H9 (cell line): ENCODE measurements around the gene ACOXL. TPM values are rescaled to one million over a fixed set of nuclear protein-coding genes. Genes with fewer than 3 reads are reported as not detected.

Source experiments
- DNase-seq: peaks from one replicate; pipeline ENCODE4 v3.0.0-alpha.2; 2017
- H2AFZ ChIP-seq: one replicate; pipeline ENCODE4 v1.6.1; 2013; ENCODE audit warnings: mild to moderate bottlenecking, low read length, control low read depth, moderate library complexity
- H2AK5ac ChIP-seq: 2 replicates; pipeline ENCODE4 v1.6.1; 2013; ENCODE audit warnings: low read length, control low read depth, mixed read lengths; ENCODE audit not compliant: insufficient read length
- H2BK120ac ChIP-seq: one replicate; pipeline ENCODE4 v1.6.1; 2013; ENCODE audit warnings: low read depth, mild to moderate bottlenecking, low read length, control low read depth, inconsistent platforms; ENCODE audit not compliant: poor library complexity, severe bottlenecking
- H2BK12ac ChIP-seq: 2 replicates; pipeline ENCODE4 v1.6.1; 2013; ENCODE audit warnings: low read length, control low read depth, mixed read lengths, low read depth; ENCODE audit not compliant: insufficient read length
- H2BK15ac ChIP-seq: 2 replicates; pipeline ENCODE4 v1.6.1; 2013; ENCODE audit warnings: low read depth, low read length, control low read depth
- H2BK20ac ChIP-seq: one replicate; pipeline ENCODE4 v1.6.1; 2013; ENCODE audit warnings: low read depth, mild to moderate bottlenecking, low read length, control low read depth, inconsistent platforms; ENCODE audit not compliant: poor library complexity, severe bottlenecking
- H2BK5ac ChIP-seq: 2 replicates; pipeline ENCODE4 v1.6.1; 2013; ENCODE audit warnings: low read length, control low read depth, mixed read lengths; ENCODE audit not compliant: insufficient read length
- H3K14ac ChIP-seq: 2 replicates; pipeline ENCODE4 v1.6.1; 2013; ENCODE audit warnings: low read length, control low read depth; ENCODE audit not compliant: insufficient read depth
- H3K18ac ChIP-seq: 2 replicates; pipeline ENCODE4 v1.6.1; 2013; ENCODE audit warnings: low read depth, mild to moderate bottlenecking, mixed read lengths, low read length, control low read depth; ENCODE audit not compliant: insufficient read length
- H3K23ac ChIP-seq: 2 replicates; pipeline ENCODE4 v1.6.1; 2013; ENCODE audit warnings: low read length, control low read depth, mixed read lengths, low read depth; ENCODE audit not compliant: insufficient read length
- H3K23me2 ChIP-seq: 2 replicates; pipeline ENCODE4 v1.6.1; 2013; ENCODE audit warnings: low read depth, mild to moderate bottlenecking, mixed read lengths, low read length, control low read depth; ENCODE audit not compliant: insufficient read length, poor library complexity, severe bottlenecking
- H3K27ac ChIP-seq: 2 replicates; pipeline ENCODE4 v1.5.1; 2013; ENCODE audit warnings: low read length, control low read depth, mixed read lengths, low read depth; ENCODE audit not compliant: insufficient read length
- H3K27me3 ChIP-seq: 2 replicates; pipeline ENCODE4 v1.6.1; 2013; ENCODE audit warnings: low read length, control low read depth, inconsistent platforms; ENCODE audit not compliant: insufficient read depth
- H3K4ac ChIP-seq: 2 replicates; pipeline ENCODE4 v1.6.1; 2013; ENCODE audit warnings: low read depth, mild to moderate bottlenecking, control low read depth, inconsistent platforms, low read length, moderate library complexity
- H3K4me1 ChIP-seq: 2 replicates; pipeline ENCODE4 v1.6.1; 2013; ENCODE audit warnings: low read length, control low read depth, inconsistent platforms; ENCODE audit not compliant: insufficient read depth
- H3K4me2 ChIP-seq: 2 replicates; pipeline ENCODE4 v1.6.1; 2013; ENCODE audit warnings: low read length, control low read depth, mixed read lengths; ENCODE audit not compliant: insufficient read length, insufficient read depth
- H3K56ac ChIP-seq: 2 replicates; pipeline ENCODE4 v1.6.1; 2013; ENCODE audit warnings: low read depth, mild to moderate bottlenecking, mixed read lengths, low read length, control low read depth; ENCODE audit not compliant: insufficient read length
- H3K79me1 ChIP-seq: 2 replicates; pipeline ENCODE4 v1.6.1; 2013; ENCODE audit warnings: low read depth, mild to moderate bottlenecking, moderate library complexity, low read length, control low read depth, inconsistent platforms; ENCODE audit not compliant: insufficient read depth, poor library complexity, severe bottlenecking
- H3K79me2 ChIP-seq: 2 replicates; pipeline ENCODE4 v1.6.1; 2013; ENCODE audit warnings: low read length, control low read depth, inconsistent platforms; ENCODE audit not compliant: insufficient read depth
- H3K9ac ChIP-seq: 2 replicates; pipeline ENCODE4 v1.6.1; 2013; ENCODE audit warnings: low read length, control low read depth, mixed read lengths; ENCODE audit not compliant: insufficient read length; ENCODE audit errors: extremely low read depth
- H3K9me3 ChIP-seq: one replicate; pipeline ENCODE4 v1.6.1; 2013; ENCODE audit warnings: low read depth, low read length, inconsistent platforms; ENCODE audit not compliant: control insufficient read depth
- H3T11ph ChIP-seq: one replicate; pipeline ENCODE4 v1.6.1; 2013; ENCODE audit warnings: mild to moderate bottlenecking, low read length, control low read depth, inconsistent platforms
- H4K20me1 ChIP-seq: one replicate; pipeline ENCODE4 v1.6.1; 2013; ENCODE audit not compliant: control insufficient read depth, insufficient read length, insufficient read depth
- H4K5ac ChIP-seq: 2 replicates; pipeline ENCODE4 v1.6.1; 2013; ENCODE audit warnings: low read depth, mild to moderate bottlenecking, mixed read lengths, low read length, control low read depth; ENCODE audit not compliant: insufficient read length
- H4K8ac ChIP-seq: replicated peaks from 2 replicates; pipeline ENCODE4 v1.6.1; 2013; ENCODE audit warnings: low read length, control low read depth, mixed read lengths, low read depth; ENCODE audit not compliant: insufficient read length
- H4K91ac ChIP-seq: 2 replicates; pipeline ENCODE4 v1.6.1; 2013; ENCODE audit warnings: low read depth, mild to moderate bottlenecking, moderate library complexity, mixed read lengths, low read length, control low read depth; ENCODE audit not compliant: insufficient read length
- H3K27ac Mint-ChIP-seq, 3 experiments: 2 replicates in 2 of 3; 3 replicates in 1 of 3; pipeline ENCODE4 v1.8.0; 2020 to 2021; ENCODE audit warnings: mixed read lengths in 3 of 3, mild to moderate bottlenecking in 1 of 3, moderate library complexity in 1 of 3
- H3K27me3 Mint-ChIP-seq: 2 replicates; pipeline ENCODE4 v1.8.0; 2021; ENCODE audit warnings: low read depth, mild to moderate bottlenecking, moderate library complexity, mixed read lengths
- H3K36me3 Mint-ChIP-seq, 3 experiments: 2 replicates in 2 of 3; 3 replicates in 1 of 3; pipeline ENCODE4 v1.8.0; 2020 to 2021; ENCODE audit warnings: low read depth in 3 of 3, mixed read lengths in 3 of 3; ENCODE audit not compliant: insufficient read depth in 1 of 3
- H3K4me1 Mint-ChIP-seq, 2 experiments: 2 replicates each; pipeline ENCODE4 v1.8.0; 2020; ENCODE audit warnings: mixed read lengths in 2 of 2
- H3K4me3 Mint-ChIP-seq, 2 experiments: 2 replicates in 1 of 2; 3 replicates in 1 of 2; pipeline ENCODE4 v1.8.0; 2020 to 2021; ENCODE audit warnings: mild to moderate bottlenecking in 2 of 2, mixed read lengths in 2 of 2, moderate library complexity in 1 of 2
- H3K9me3 Mint-ChIP-seq, 2 experiments: 2 replicates in 1 of 2; 3 replicates in 1 of 2; pipeline ENCODE4 v1.8.0; 2020; ENCODE audit warnings: mild to moderate bottlenecking in 2 of 2, mixed read lengths in 2 of 2, moderate library complexity in 1 of 2
- WGBS: extraction: QIAGEN DNeasy Blood & Tissue Kit; methylation state at CpG from one replicate; pipeline ENCODE4 v1.1.7; 2013; ENCODE audit warnings: missing lambda C conversion rate, low lambda C conversion rate, mixed read lengths; ENCODE audit not compliant: insufficient read length; ENCODE audit errors: extremely low coverage; 5-methylcytosine and 5-hydroxymethylcytosine counted together
- total RNA-seq: library from RNA; stranded (reverse); gene quantifications from 2 replicates; pipeline ENCODE4 v1.2.1, GENCODE V29; 2021
- TF ChIP-seq, protein P1 (sequence below): fragments of 200-600 bp; sonication (generic); conservative IDR thresholded peaks from 3 replicates; pipeline ENCODE4 v1.8.0; 2021; ENCODE audit warnings: antibody characterized with exemption, mild to moderate bottlenecking

Gene ACOXL
- total RNA-seq, 1 experiment from 2014 or later = 37.6 TPM

DNA sequence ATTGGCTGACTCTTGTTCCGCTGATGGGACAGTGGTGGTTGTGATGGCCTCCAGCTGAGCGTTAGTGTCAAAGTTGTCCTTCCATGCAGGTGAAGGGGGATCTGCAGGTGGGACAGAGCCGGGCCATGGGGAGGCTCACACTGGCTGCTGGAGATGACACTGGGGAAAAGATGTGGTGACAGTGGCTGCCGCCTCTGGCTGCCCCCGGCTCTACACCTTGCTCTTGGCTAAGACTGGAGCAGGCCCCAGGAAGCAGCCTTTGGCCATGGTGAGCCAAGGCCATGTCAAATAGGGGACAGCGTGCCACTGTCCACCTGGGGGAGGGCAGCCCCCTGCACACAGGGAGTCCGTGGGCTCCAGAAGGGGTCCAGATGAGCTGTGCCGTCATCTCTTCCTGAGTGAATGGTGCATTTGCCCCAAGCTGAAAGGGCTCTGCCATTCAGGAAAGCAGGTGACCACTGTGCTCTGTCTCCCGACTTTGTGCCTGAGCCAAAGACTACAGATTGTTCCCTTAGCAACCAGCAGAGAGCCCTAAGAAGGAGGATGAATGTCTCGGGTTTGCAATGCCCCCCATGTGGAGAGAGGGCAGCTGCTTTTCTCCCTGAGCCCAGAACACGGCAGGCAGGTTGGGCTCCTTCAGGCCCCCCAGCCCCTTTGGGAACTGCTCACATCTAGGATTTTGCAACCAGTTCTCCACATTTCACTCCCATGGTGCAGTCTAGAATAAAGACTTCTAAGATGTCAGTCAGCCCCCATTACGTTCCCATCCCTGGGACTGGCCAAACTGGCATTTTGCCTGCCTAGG is 309.2 kb downstream of the ACOXL start:
- H3K56ac ChIP-seq = no peak overlapping the region
- no peaks in the 10 kb centered on the region; the same call in 1 of the 2 replicates for H3K4me1 ChIP-seq
- H4K20me1 ChIP-seq = no peaks in the 10 kb centered on the region
- H4K8ac ChIP-seq = no peak overlapping the region
- H3K9me3 ChIP-seq = no peaks in the 10 kb centered on the region
- TF ChIP-seq, protein P1, sequence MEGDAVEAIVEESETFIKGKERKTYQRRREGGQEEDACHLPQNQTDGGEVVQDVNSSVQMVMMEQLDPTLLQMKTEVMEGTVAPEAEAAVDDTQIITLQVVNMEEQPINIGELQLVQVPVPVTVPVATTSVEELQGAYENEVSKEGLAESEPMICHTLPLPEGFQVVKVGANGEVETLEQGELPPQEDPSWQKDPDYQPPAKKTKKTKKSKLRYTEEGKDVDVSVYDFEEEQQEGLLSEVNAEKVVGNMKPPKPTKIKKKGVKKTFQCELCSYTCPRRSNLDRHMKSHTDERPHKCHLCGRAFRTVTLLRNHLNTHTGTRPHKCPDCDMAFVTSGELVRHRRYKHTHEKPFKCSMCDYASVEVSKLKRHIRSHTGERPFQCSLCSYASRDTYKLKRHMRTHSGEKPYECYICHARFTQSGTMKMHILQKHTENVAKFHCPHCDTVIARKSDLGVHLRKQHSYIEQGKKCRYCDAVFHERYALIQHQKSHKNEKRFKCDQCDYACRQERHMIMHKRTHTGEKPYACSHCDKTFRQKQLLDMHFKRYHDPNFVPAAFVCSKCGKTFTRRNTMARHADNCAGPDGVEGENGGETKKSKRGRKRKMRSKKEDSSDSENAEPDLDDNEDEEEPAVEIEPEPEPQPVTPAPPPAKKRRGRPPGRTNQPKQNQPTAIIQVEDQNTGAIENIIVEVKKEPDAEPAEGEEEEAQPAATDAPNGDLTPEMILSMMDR = no peak
- H3K79me2 ChIP-seq = no peaks in the 10 kb centered on the region
- Mint-ChIP-seq H3K9me3 (0 out of 5 replicates have a peak, but pooled peaks cover 0 to 1% of the 10 kb centered on the region in 2 experiments), H3K36me3 (peaks cover 0 to 4% (median 2%) of the 10 kb centered on the region in 3 experiments; a peak in 3 of 7 replicates), H3K27ac (no peak overlapping the region; a peak in 1 of 7 replicates), H3K27me3 (peaks cover 3% of the 10 kb centered on the region), H3K4me3 (no peak overlapping the region), H3K4me1 (peaks cover 0 to 5% of the 10 kb centered on the region in 2 experiments; a peak in 2 of 4 replicates)
- H3K27me3 ChIP-seq = no peaks in the 10 kb centered on the region
- no peak overlapping the region for H3K9ac ChIP-seq
- H2BK5ac ChIP-seq = no peak overlapping the region
- no peaks in the 10 kb centered on the region for H3K79me1 ChIP-seq
- H2AFZ ChIP-seq = no peak overlapping the region
- H3K23me2 ChIP-seq = no peaks in the 10 kb centered on the region
- H2BK20ac ChIP-seq = no peak overlapping the region
- H2AK5ac ChIP-seq = no peak overlapping the region
- H2BK12ac ChIP-seq = no peak overlapping the region
- no peak overlapping the region for H3K14ac ChIP-seq
- no peak overlapping the region for H3K23ac ChIP-seq
- H3K27ac ChIP-seq = no peak overlapping the region
- DNase-seq = no peak
- no peak overlapping the region for H4K5ac ChIP-seq
- no peak overlapping the region for H3K4ac ChIP-seq
- no peak overlapping the region for H3K4me2 ChIP-seq
- no peak overlapping the region for H3K18ac ChIP-seq
- WGBS = no CpG with 5 or more reads among the region's 12 CpGs
- H3T11ph ChIP-seq = no peak overlapping the region
- no peak overlapping the region for H2BK120ac ChIP-seq
- no peak overlapping the region for H2BK15ac ChIP-seq
- no peak overlapping the region for H4K91ac ChIP-seq
